Ectodermal cell (in vitro differentiated cells): ENCODE data around the gene SLC5A8. TPM values are rescaled to one million over a fixed set of nuclear protein-coding genes. Genes with fewer than 3 reads are reported as not detected.

Source experiments
- H3K27ac ChIP-seq: 2 replicates; pipeline ENCODE4 v1.7.0; 2013; ENCODE audit warnings: mild to moderate bottlenecking, low read depth, low read length; ENCODE audit not compliant: insufficient read depth, poor library complexity, severe bottlenecking
- H3K27me3 ChIP-seq: 2 replicates; pipeline ENCODE4 v1.7.0; 2013; ENCODE audit warnings: mild to moderate bottlenecking, low read length; ENCODE audit not compliant: insufficient read depth, control insufficient read depth, poor library complexity, severe bottlenecking
- H3K36me3 ChIP-seq: one replicate; pipeline ENCODE4 v1.7.0; 2013; ENCODE audit warnings: low read length; ENCODE audit not compliant: control insufficient read depth, insufficient read depth
- H3K4me1 ChIP-seq: one replicate; pipeline ENCODE4 v1.7.0; 2013; ENCODE audit warnings: low read length; ENCODE audit not compliant: control insufficient read depth, insufficient read depth
- H3K4me3 ChIP-seq: 2 replicates; pipeline ENCODE4 v1.7.0; 2013; ENCODE audit warnings: low read depth, low read length, control low read depth; ENCODE audit not compliant: insufficient read depth
- H3K9me3 ChIP-seq: 2 replicates; pipeline ENCODE4 v1.7.0; 2013; ENCODE audit warnings: mild to moderate bottlenecking, low read length, moderate library complexity; ENCODE audit not compliant: control insufficient read depth
- WGBS, 2 experiments: methylation state at CpG; one replicate each; pipeline ENCODE4 v1.1.7; 2013; ENCODE audit warnings: missing lambda C conversion rate in 2 of 2; 5-methylcytosine and 5-hydroxymethylcytosine counted together
- polyA plus RNA-seq, 4 experiments: library from polyadenylated mRNA; stranded (reverse); fragments of 50-300 nt; gene quantifications; one replicate each; pipeline ENCODE4 v1.2.3, GENCODE V29; 2013

Gene SLC5A8
- not detected for polyA plus RNA-seq (2013, experiment 1 of 4)
- not detected for polyA plus RNA-seq (2013, experiment 2 of 4)
- polyA plus RNA-seq (2013, experiment 3 of 4): not detected
- not detected for polyA plus RNA-seq (2013, experiment 4 of 4)

GRCh38 chr12:101209319-101210302 lies at the start of gene SLC5A8:
Gene SLC5A8 (minus strand): TSS chr12:101210238. CDS start chr12:101209848, 390 bp downstream.
- Histone ChIP-seq H3K36me3 (no peaks in the 10 kb centered on the region), H3K4me1 (no peaks in the 10 kb centered on the region), H3K9me3 (no peaks in the 10 kb centered on the region), H3K4me3 (peak within 1 kb of the TSS; percentile 46), H3K27ac (no peak within 1 kb of the TSS), H3K27me3 (peaks cover 39% of the 10 kb centered on the region)
- WGBS, 2 experiments: 17% methylated on average over 80 of the region's 80 CpGs

GRCh38 chr12:101257357-101257756 lies 47.3 kb upstream of the SLC5A8 start:
- WGBS, 2 experiments: 91 to 92% methylated on average over 4 of the region's 4 CpGs
- Histone ChIP-seq H3K4me1 (no peaks in the 10 kb centered on the region), H3K4me3 (no peak overlapping the region), H3K36me3 (no peaks in the 10 kb centered on the region), H3K27ac (no peak overlapping the region), H3K27me3 (no peaks in the 10 kb centered on the region), H3K9me3 (no peaks in the 10 kb centered on the region)

- H3K4me3 ChIP-seq: no peak overlapping the region
- 78 to 84% methylated on average over 4 of the region's 4 CpGs for WGBS, 2 experiments
- no peaks in the 10 kb centered on the region for H3K9me3 ChIP-seq
- no peaks in the 10 kb centered on the region for H3K27me3 ChIP-seq
- no peaks in the 10 kb centered on the region for H3K36me3 ChIP-seq
- H3K4me1 ChIP-seq: no peaks in the 10 kb centered on the region
- H3K27ac ChIP-seq: no peak overlapping the region
Measured at GRCh38 chr12:101256266-101256665, 46.2 kb upstream of the SLC5A8 start.

- WGBS, 2 experiments: 87 to 94% methylated on average over 2 of the region's 2 CpGs
- no peak overlapping the region for H3K4me3 ChIP-seq
- no peaks in the 10 kb centered on the region for H3K4me1 ChIP-seq
- H3K27ac ChIP-seq: no peak overlapping the region
- no peaks in the 10 kb centered on the region for H3K36me3 ChIP-seq
- no peaks in the 10 kb centered on the region for H3K27me3 ChIP-seq
- no peaks in the 10 kb centered on the region for H3K9me3 ChIP-seq
Measured at GRCh38 chr12:101243616-101244015, 33.6 kb upstream of the SLC5A8 start.

- no peaks in the 10 kb centered on the region for H3K36me3 ChIP-seq
- no peak overlapping the region for H3K27ac ChIP-seq
- no peaks in the 10 kb centered on the region for H3K9me3 ChIP-seq
- H3K4me3 ChIP-seq: no peak overlapping the region
- no peaks in the 10 kb centered on the region for H3K4me1 ChIP-seq
- 84 to 100% methylated on average over 2 of the region's 2 CpGs for WGBS, 2 experiments
- H3K27me3 ChIP-seq: no peaks in the 10 kb centered on the region
Measured at GRCh38 chr12:101243074-101243473, 33.0 kb upstream of the SLC5A8 start.

GRCh38 chr12:101238800-101239329 lies 28.8 kb upstream of the SLC5A8 start:
- 88 to 90% methylated on average over 6 of the region's 6 CpGs for WGBS, 2 experiments
- no peak overlapping the region for H3K4me3 ChIP-seq
- H3K27me3 ChIP-seq: no peaks in the 10 kb centered on the region
- H3K4me1 ChIP-seq: no peaks in the 10 kb centered on the region
- H3K27ac ChIP-seq: no peak overlapping the region
- no peaks in the 10 kb centered on the region for H3K9me3 ChIP-seq
- no peaks in the 10 kb centered on the region for H3K36me3 ChIP-seq

- no peak overlapping the region for H3K27ac ChIP-seq
- H3K4me1 ChIP-seq: no peaks in the 10 kb centered on the region
- H3K36me3 ChIP-seq: no peaks in the 10 kb centered on the region
- H3K9me3 ChIP-seq: no peaks in the 10 kb centered on the region
- H3K27me3 ChIP-seq: no peaks in the 10 kb centered on the region
- H3K4me3 ChIP-seq: no peak overlapping the region
- 97 to 98% methylated on average over 2 to 4 of the region's 4 CpGs for WGBS, 2 experiments
Measured at GRCh38 chr12:101238306-101238705, 28.3 kb upstream of the SLC5A8 start.

GRCh38 chr12:101235686-101236085 lies 25.6 kb upstream of the SLC5A8 start:
- no peaks in the 10 kb centered on the region for H3K36me3 ChIP-seq
- WGBS, 2 experiments: 95 to 97% methylated on average over 2 of the region's 2 CpGs
- H3K4me1 ChIP-seq: no peaks in the 10 kb centered on the region
- no peaks in the 10 kb centered on the region for H3K27me3 ChIP-seq
- H3K9me3 ChIP-seq: no peaks in the 10 kb centered on the region
- no peak overlapping the region for H3K4me3 ChIP-seq
- no peak overlapping the region for H3K27ac ChIP-seq

- no peaks in the 10 kb centered on the region for H3K36me3 ChIP-seq
- no peaks in the 10 kb centered on the region for H3K27me3 ChIP-seq
- no peak overlapping the region for H3K4me3 ChIP-seq
- H3K27ac ChIP-seq: no peak overlapping the region
- 93 to 95% methylated on average over 2 of the region's 4 CpGs for WGBS, 2 experiments
- H3K4me1 ChIP-seq: no peaks in the 10 kb centered on the region
- no peaks in the 10 kb centered on the region for H3K9me3 ChIP-seq
Measured at GRCh38 chr12:101231636-101232035, 21.6 kb upstream of the SLC5A8 start.

GRCh38 chr12:101230547-101230946 lies 20.5 kb upstream of the SLC5A8 start:
- no peaks in the 10 kb centered on the region for H3K27me3 ChIP-seq
- no peaks in the 10 kb centered on the region for H3K9me3 ChIP-seq
- H3K36me3 ChIP-seq: no peaks in the 10 kb centered on the region
- no peak overlapping the region for H3K27ac ChIP-seq
- no peaks in the 10 kb centered on the region for H3K4me1 ChIP-seq
- H3K4me3 ChIP-seq: no peak overlapping the region
- WGBS, 2 experiments: 93 to 94% methylated on average over 5 of the region's 5 CpGs
